OCI-LY7 (cell line): Measurements from ENCODE around the gene UBE2E3. TPM values are rescaled to one million over a fixed set of nuclear protein-coding genes. Genes with fewer than 3 reads are reported as not detected.

Source experiments
- BruUV-seq: library from RNA; stranded (reverse); fragments of 400-500 nt; replicated peaks from 2 replicates; lab custom pipeline; 2021; lab: Mats Ljungman, UMichigan
- CTCF ChIA-PET: fragments of 300-600 bp; sonication (Branson Sonifier 250); formaldehyde crosslinking; loops from one replicate; lab custom pipeline; 2022; ENCODE audit warnings: antibody characterized with exemption; ENCODE audit not compliant: unreplicated experiment; lab: Charles Lee
- POLR2A ChIA-PET: fragments of 300-600 bp; sonication (Branson Sonifier 250); formaldehyde crosslinking; loops from one replicate; lab custom pipeline; 2022; ENCODE audit warnings: antibody characterized with exemption; lab: Charles Lee
- DNase-seq: peaks from one replicate; pipeline ENCODE4 v3.0.0-alpha.2; 2015; ENCODE audit warnings: low spot score
- H2AFZ ChIP-seq: fragments of 200-600 bp; sonication (generic), shearing (Covaris generic); 2 replicates; pipeline ENCODE4 v1.6.1; 2014; ENCODE audit warnings: mild to moderate bottlenecking, antibody characterized with exemption, low read length, moderate library complexity
- H3K27ac ChIP-seq: fragments of 200-600 bp; sonication (generic); 2 replicates; pipeline ENCODE4 v1.5.1; 2014; ENCODE audit warnings: mixed run types, low read depth, mild to moderate bottlenecking, moderate library complexity, low read length, inconsistent platforms; ENCODE audit not compliant: poor library complexity, severe bottlenecking
- H3K36me3 ChIP-seq: fragments of 200-600 bp; sonication (generic); 2 replicates; pipeline ENCODE4 v1.6.1; 2014; ENCODE audit warnings: mild to moderate bottlenecking, antibody characterized with exemption, low read length, moderate library complexity, mixed read lengths; ENCODE audit not compliant: insufficient read depth
- H3K4me1 ChIP-seq: fragments of 200-600 bp; sonication (generic); 2 replicates; pipeline ENCODE4 v1.5.1; 2014; ENCODE audit warnings: mild to moderate bottlenecking, low read length; ENCODE audit not compliant: insufficient read depth, poor library complexity, severe bottlenecking
- H3K4me2 ChIP-seq: fragments of 200-600 bp; sonication (generic); 2 replicates; pipeline ENCODE4 v1.6.1; 2014; ENCODE audit warnings: mild to moderate bottlenecking, low read length
- H3K4me3 ChIP-seq: fragments of 200-600 bp; sonication (generic); 2 replicates; pipeline ENCODE4 v1.5.1; 2014; ENCODE audit warnings: mild to moderate bottlenecking, low read depth, low read length; ENCODE audit not compliant: poor library complexity, severe bottlenecking
- H3K79me2 ChIP-seq: fragments of 200-600 bp; sonication (generic); 2 replicates; pipeline ENCODE4 v1.6.1; 2016; ENCODE audit warnings: low read depth, mild to moderate bottlenecking, low read length, moderate library complexity, mixed read lengths; ENCODE audit not compliant: insufficient read depth
- H3K9me2 ChIP-seq: fragments of 200-600 bp; sonication (generic); 2 replicates; pipeline ENCODE4 v1.6.1; 2016; ENCODE audit warnings: mild to moderate bottlenecking, low read length, mixed read lengths; ENCODE audit not compliant: insufficient read depth
- H3K9me3 ChIP-seq: fragments of 200-600 bp; sonication (generic); 2 replicates; pipeline ENCODE4 v1.6.1; 2014; ENCODE audit warnings: mild to moderate bottlenecking, mixed run types, low read length, mixed read lengths
- H4K20me1 ChIP-seq: fragments of 200-600 bp; sonication (generic); 2 replicates; pipeline ENCODE4 v1.6.1; 2014; ENCODE audit warnings: mild to moderate bottlenecking, antibody characterized with exemption, low read length, moderate library complexity, mixed read lengths; ENCODE audit not compliant: insufficient read depth
- CTCF ChIP-seq: fragments of 200-600 bp; sonication (generic); conservative IDR thresholded peaks from 2 replicates; pipeline ENCODE4 v1.5.1; 2014; ENCODE audit warnings: mild to moderate bottlenecking, antibody characterized with exemption, low read length, moderate library complexity, mixed read lengths
- EZH2phosphoT487 ChIP-seq: fragments of 200-600 bp; sonication (generic); IDR thresholded peaks from 2 replicates; pipeline ENCODE4 v1.6.1; 2018; ENCODE audit warnings: low read depth, borderline replicate concordance, mild to moderate bottlenecking, mixed run types, antibody characterized with exemption, low read length, moderate library complexity, mixed read lengths
- intact Hi-C: fragments of 100-400 bp; cut with micrococcal nuclease; formaldehyde crosslinking; loops from one replicate; pipeline ENCODE4 v1.10.0; 2022; ENCODE audit not compliant: unreplicated experiment
- total RNA-seq, 2 experiments: library from RNA; depleted of rRNA in 1 of 2; stranded (reverse); fragments of >200 nt in 1 of 2; shearing (Covaris generic) in 1 of 2; gene quantifications; 2 replicates each; pipeline ENCODE4 v1.2.3, GENCODE V29; 2014 to 2022

UBE2E3 gene
- total RNA-seq, 2 experiments from 2014 or later: 33.7 to 48.6 TPM

GRCh38 chr2:181054843-181055242, 74.4 kb downstream of the UBE2E3 start:
- Histone ChIP-seq H3K36me3 (no peaks in the 10 kb centered on the region), H3K4me2 (no peak overlapping the region), H3K4me3 (no peak overlapping the region), H3K9me3 (no peaks in the 10 kb centered on the region), H4K20me1 (no peaks in the 10 kb centered on the region), H3K9me2 (no peaks in the 10 kb centered on the region), H2AFZ (no peak overlapping the region), H3K4me1 (no peaks in the 10 kb centered on the region), H3K27ac (no peak overlapping the region), H3K79me2 (no peaks in the 10 kb centered on the region)
- ChIA-PET POLR2A (interaction anchor here (0.6 to 0.7 kb wide), 2 partner anchors 36 to 405 kb away, joined by 3 read pairs; no protein-coding TSS in a partner anchor), CTCF (no interaction called here)
- DNase-seq: no peak
- BruUV-seq: no TSS peak
- TF ChIP-seq EZH2phosphoT487: no peak
- no peak for TF ChIP-seq CTCF
- intact Hi-C loops: loop anchor here (5.0 to 10.0 kb wide), 3 partner anchors 230 to 810 kb away; no protein-coding TSS in a partner anchor

- ChIA-PET POLR2A (interaction anchor here (3.0 kb wide), 1 partner anchor 8 kb away, joined by 9 read pairs; no protein-coding TSS in a partner anchor), CTCF (no interaction called here)
- intact Hi-C loops: loop anchor here (1.0 to 10.0 kb wide), 5 partner anchors 78 to 934 kb away; partner anchors contain the start of gene UBE2E3
- peak; percentile 100 for TF ChIP-seq CTCF
- no peak for TF ChIP-seq EZH2phosphoT487
- H3K9me2 ChIP-seq: no peaks in the 10 kb centered on the region
- no TSS peak for BruUV-seq
- H4K20me1 ChIP-seq: no peaks in the 10 kb centered on the region
- no peak overlapping the region for H2AFZ ChIP-seq
- peak; percentile 62 for DNase-seq
- no peaks in the 10 kb centered on the region for H3K36me3 ChIP-seq
- no peak overlapping the region for H3K4me3 ChIP-seq
- no peaks in the 10 kb centered on the region for H3K9me3 ChIP-seq
- no peak overlapping the region for H3K27ac ChIP-seq
- no peak overlapping the region for H3K4me2 ChIP-seq
- H3K4me1 ChIP-seq: no peaks in the 10 kb centered on the region
- H3K79me2 ChIP-seq: no peaks in the 10 kb centered on the region
Observed at GRCh38 chr2:181058378-181059269, 78.2 kb downstream of the UBE2E3 start.

- DNase-seq: no peak
- intact Hi-C loops: no loop called here
- Histone ChIP-seq H2AFZ (no peak overlapping the region), H3K79me2 (no peaks in the 10 kb centered on the region), H3K4me1 (no peaks in the 10 kb centered on the region), H3K4me2 (no peak overlapping the region), H3K36me3 (no peaks in the 10 kb centered on the region), H3K9me2 (no peaks in the 10 kb centered on the region), H3K27ac (no peak overlapping the region), H3K4me3 (no peak overlapping the region), H3K9me3 (no peaks in the 10 kb centered on the region), H4K20me1 (no peaks in the 10 kb centered on the region)
- TF ChIP-seq CTCF (no peak), EZH2phosphoT487 (no peak)
- CTCF ChIA-PET: no interaction called here
- no TSS peak for BruUV-seq
- POLR2A ChIA-PET: no interaction called here
Observed at GRCh38 chr2:181063696-181064095, 83.3 kb downstream of the UBE2E3 start.
